Glutamatergic neuron (in vitro differentiated cells): ENCODE results near the gene PSAP. TPM values are rescaled to one million over a fixed set of nuclear protein-coding genes. Genes with fewer than 3 reads are reported as not detected.

ENCODE experiments used
- DNase-seq: peaks from one replicate; pipeline ENCODE4 v3.0.0; 2022
- H3K27ac Mint-ChIP-seq: one replicate; pipeline ENCODE4 v1.8.0; 2020; ENCODE audit warnings: mild to moderate bottlenecking, mixed read lengths, inconsistent platforms; ENCODE audit not compliant: unreplicated experiment
- H3K27me3 Mint-ChIP-seq: one replicate; pipeline ENCODE4 v1.8.0; 2020; ENCODE audit warnings: mild to moderate bottlenecking, moderate library complexity, mixed read lengths, inconsistent platforms; ENCODE audit not compliant: unreplicated experiment
- H3K36me3 Mint-ChIP-seq: one replicate; pipeline ENCODE4 v1.8.0; 2020; ENCODE audit warnings: mild to moderate bottlenecking, mixed read lengths, inconsistent platforms; ENCODE audit not compliant: unreplicated experiment
- H3K4me1 Mint-ChIP-seq: one replicate; pipeline ENCODE4 v1.8.0; 2020; ENCODE audit warnings: mild to moderate bottlenecking, low read depth, mixed read lengths, inconsistent platforms; ENCODE audit not compliant: unreplicated experiment
- H3K4me3 Mint-ChIP-seq: one replicate; pipeline ENCODE4 v1.8.0; 2020; ENCODE audit warnings: mild to moderate bottlenecking, mixed read lengths, inconsistent platforms; ENCODE audit not compliant: unreplicated experiment
- H3K9me3 Mint-ChIP-seq: one replicate; pipeline ENCODE4 v1.8.0; 2020; ENCODE audit warnings: mild to moderate bottlenecking, moderate library complexity, mixed read lengths, inconsistent platforms; ENCODE audit not compliant: unreplicated experiment
- total RNA-seq: library from RNA; stranded (reverse); fragmentation: NEBNext Ultra II Directional; extraction: Animal tissue kit (Norgen Biotek cat#: 25700); gene quantifications from one replicate; pipeline ENCODE4 v1.2.1, GENCODE V29; 2021; ENCODE audit not compliant: unreplicated experiment
- TF ChIP-seq, protein P1 (sequence below): fragments of 200-600 bp; sonication (generic); IDR thresholded peaks from one replicate; pipeline ENCODE4 v1.5.0; 2021; ENCODE audit not compliant: partially characterized antibody, unreplicated experiment

The PSAP gene
- total RNA-seq, 1 donor from 2014 or later, result 737 TPM

DNA sequence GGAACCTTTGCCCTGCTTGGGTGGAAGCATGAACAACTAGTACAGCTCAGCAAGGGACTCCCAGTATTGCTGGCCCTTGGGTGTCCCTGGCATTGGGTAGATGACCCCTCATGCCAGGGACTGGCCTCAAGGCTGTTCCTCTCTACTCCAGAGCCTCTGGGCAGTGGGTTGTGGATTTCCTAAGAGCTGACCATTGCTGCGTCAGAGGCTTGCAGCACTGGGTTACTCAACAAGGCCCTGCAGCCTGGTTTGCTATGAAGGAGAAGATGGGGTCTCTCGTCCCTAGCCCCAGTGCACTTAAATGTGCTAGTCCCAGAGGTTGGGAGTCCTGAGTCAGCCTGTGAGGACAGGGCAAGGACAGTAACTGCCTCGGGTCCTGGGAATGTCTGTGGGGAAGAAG lies 80.3 kb downstream of the PSAP start:
- Mint-ChIP-seq H3K4me1 (peaks cover 8% of the 10 kb centered on the region), H3K36me3 (no peaks in the 10 kb centered on the region), H3K4me3 (no peak overlapping the region), H3K27me3 (peaks cover 5% of the 10 kb centered on the region), H3K9me3 (no peaks in the 10 kb centered on the region), H3K27ac (no peak overlapping the region)
- TF ChIP-seq, protein P1, sequence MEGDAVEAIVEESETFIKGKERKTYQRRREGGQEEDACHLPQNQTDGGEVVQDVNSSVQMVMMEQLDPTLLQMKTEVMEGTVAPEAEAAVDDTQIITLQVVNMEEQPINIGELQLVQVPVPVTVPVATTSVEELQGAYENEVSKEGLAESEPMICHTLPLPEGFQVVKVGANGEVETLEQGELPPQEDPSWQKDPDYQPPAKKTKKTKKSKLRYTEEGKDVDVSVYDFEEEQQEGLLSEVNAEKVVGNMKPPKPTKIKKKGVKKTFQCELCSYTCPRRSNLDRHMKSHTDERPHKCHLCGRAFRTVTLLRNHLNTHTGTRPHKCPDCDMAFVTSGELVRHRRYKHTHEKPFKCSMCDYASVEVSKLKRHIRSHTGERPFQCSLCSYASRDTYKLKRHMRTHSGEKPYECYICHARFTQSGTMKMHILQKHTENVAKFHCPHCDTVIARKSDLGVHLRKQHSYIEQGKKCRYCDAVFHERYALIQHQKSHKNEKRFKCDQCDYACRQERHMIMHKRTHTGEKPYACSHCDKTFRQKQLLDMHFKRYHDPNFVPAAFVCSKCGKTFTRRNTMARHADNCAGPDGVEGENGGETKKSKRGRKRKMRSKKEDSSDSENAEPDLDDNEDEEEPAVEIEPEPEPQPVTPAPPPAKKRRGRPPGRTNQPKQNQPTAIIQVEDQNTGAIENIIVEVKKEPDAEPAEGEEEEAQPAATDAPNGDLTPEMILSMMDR, result no peak
- DNase-seq, result no peak

DNA sequence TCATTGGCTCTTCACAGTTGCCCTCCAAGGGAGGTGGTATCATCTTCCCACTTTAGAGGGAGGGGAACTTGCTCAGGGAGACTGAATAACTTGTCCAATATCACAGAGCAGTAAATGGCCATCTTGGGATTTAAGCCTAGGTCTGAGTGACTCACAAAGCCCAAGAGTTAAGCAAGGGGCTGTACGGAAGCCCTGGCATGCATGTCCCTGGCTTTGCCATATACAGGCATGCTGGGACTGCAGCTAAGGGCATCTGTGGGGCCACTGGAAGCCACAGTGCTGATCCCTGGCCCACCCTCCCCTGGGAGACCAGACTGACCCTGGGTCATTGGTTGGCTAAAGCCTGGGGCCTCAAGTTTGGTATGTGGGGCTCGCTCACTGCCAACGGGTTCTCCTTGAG lies 80.8 kb downstream of the PSAP start:
- H3K4me3 Mint-ChIP-seq, result no peak overlapping the region
- peaks cover 7% of the 10 kb centered on the region for H3K4me1 Mint-ChIP-seq
- H3K36me3 Mint-ChIP-seq, result no peaks in the 10 kb centered on the region
- no peaks in the 10 kb centered on the region for H3K9me3 Mint-ChIP-seq
- no peak overlapping the region for H3K27ac Mint-ChIP-seq
- DNase-seq, result no peak
- peaks cover 5% of the 10 kb centered on the region for H3K27me3 Mint-ChIP-seq
- TF ChIP-seq, protein P1, result no peak

DNA sequence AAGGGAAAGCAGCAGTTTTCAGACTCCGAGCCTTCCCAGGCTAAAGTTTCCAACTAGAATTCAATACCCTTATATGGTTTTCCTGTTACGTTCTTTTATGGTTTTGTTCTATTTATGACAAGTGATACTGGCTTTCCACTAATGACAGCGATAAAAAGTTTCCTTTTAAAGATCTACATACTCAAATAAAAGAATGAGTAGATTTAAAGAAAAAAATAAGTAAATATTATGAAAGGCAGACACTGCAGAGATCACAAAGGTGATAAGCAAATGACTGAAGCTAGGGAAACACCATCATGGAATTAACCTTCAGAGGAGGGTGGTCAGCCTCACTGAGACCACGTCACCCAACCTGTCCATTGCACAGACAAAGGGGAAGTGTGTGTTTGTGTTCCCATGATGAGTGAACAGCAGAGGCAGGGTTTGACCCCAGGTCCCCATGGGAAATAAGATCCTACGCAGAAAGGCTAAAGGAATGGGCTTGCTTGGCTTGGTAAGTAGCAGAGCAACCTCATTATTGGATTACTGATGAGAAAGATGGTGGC lies 81.7 kb downstream of the PSAP start:
- DNase-seq, result no peak
- Mint-ChIP-seq H3K27ac (no peak overlapping the region), H3K9me3 (peaks cover 2% of the 10 kb centered on the region), H3K4me3 (no peak overlapping the region), H3K4me1 (peaks cover 6% of the 10 kb centered on the region), H3K36me3 (no peaks in the 10 kb centered on the region), H3K27me3 (peaks cover 4% of the 10 kb centered on the region)
- TF ChIP-seq, protein P1, result no peak

DNA sequence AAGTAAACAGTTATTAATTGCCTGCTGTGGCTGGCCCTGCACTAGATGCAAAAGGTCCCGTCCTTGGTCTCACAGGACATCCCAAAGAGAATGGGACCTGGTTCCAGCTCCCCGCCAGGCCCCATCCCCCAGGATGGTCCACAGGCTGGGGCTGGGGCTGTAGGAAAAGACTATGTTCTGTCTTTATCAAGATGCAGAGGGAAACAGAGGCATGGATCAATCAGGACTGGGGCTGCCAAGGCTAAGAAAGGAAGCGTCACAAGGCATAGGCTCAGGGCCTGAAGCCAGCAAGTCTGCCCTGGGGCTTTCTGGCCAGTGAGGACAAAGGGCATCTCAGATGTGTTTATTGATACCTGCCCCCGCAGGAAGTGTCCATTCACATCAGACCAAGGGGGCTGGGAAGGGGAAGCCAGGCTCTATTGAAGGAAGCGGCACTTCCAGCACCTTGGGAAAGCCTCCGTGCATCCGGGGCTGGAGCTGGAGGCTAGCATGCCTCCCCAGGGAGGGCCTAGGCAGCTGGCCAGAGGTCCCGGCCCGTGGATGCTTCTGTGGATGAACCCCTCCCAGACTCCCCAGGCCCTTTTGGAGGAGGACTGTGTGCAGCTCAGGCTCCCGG lies 83.5 kb downstream of the PSAP start:
- H3K9me3 Mint-ChIP-seq, result peaks cover 2% of the 10 kb centered on the region
- H3K36me3 Mint-ChIP-seq, result no peaks in the 10 kb centered on the region
- no peak overlapping the region for H3K27ac Mint-ChIP-seq
- TF ChIP-seq, protein P1, result no peak
- no peak overlapping the region for H3K4me3 Mint-ChIP-seq
- DNase-seq, result no peak
- H3K4me1 Mint-ChIP-seq, result peaks cover 4% of the 10 kb centered on the region
- peaks cover 6% of the 10 kb centered on the region for H3K27me3 Mint-ChIP-seq

DNA sequence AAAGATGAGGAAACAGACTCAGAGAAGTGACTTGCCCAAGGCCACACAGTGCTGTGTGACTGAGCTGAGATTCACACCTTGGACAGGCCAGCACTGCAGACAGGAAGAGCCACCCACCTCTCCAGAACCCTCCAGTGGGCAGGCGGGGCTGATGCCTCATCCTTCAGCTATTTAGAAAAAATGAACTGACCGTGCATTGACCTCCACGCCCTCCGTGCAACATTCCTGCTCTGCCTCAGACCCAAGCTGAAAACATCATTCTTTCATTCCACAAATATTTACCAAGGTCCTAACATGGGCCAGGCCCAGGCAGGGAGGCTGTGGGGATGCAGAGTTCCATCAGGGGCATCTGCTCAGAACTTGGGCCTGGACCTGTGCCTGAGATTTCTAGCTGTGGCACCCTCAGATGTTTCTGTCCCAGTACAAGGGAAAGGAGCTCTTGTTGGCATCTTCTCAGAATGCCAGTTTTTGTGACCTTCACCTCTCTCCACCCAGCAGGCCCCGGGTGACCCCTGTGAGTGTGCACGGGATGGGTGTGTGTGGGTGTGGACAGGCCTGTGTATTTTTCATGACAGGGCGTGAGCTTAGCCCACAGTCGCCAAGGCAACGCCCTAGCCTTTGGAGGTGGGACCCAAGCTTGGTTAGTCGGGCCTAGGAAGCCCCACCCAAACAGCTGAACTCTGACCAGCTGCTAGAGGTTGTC lies 84.2 kb downstream of the PSAP start:
- no peak for DNase-seq
- Mint-ChIP-seq H3K27ac (no peak overlapping the region), H3K27me3 (peaks cover 6% of the 10 kb centered on the region), H3K4me3 (no peak overlapping the region), H3K4me1 (peaks cover 4% of the 10 kb centered on the region), H3K9me3 (peaks cover 2% of the 10 kb centered on the region), H3K36me3 (no peaks in the 10 kb centered on the region)
- TF ChIP-seq, protein P1, result no peak
